GM21619 (cell line): Measurements from ENCODE around the gene ADGRE2.
"Not testable (repeated sequence)": the region's sequence is repeated elsewhere in the genome, so short reads cannot be mapped to it uniquely, and the experiment has no call there.

Experiments
- ATAC-seq: cut with Tn5 transposase; IDR thresholded peaks from one replicate; pipeline ENCODE4 v1.9.1; 2021; ENCODE audit not compliant: unreplicated experiment

Gene ADGRE2

DNA sequence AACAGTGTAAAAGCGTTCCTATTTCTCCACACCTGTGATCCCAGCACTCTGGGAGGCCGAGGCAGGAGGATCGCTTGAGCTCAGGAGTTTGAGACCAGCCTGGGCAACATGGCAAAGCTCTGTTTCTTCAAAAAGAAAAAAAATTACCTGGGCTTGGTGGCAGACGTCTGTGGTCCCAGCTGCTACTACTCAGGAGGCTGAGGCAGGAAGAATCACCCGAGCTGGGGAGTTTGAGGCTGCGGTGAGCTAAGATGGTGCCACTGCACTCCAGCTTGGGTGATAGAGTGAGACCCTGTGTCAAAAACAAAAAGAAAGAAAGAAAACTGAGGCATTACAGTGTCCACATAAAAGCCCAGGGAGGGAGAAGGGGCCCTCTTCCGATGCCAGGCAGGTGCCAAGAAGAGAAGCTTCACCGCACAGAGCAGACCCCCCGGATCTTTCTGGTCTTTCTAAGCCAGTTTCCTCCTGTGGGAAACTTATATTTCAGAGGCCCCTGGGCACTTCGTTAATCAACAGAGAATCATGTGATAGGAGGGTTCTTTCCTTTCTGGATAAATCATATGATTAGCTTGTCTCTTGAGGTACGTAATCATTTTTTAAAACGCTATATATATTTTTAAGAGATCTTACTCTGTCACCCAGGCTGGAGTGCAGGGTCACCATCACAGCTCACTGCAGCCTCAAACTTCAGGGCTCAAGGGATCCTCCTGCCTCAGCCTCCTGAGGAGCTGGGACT, at the start of gene ADGRE2:
Gene ADGRE2, minus strand, starts transcription at position 451 of the 736 bp plus-strand sequence. CDS start 1,804 bp downstream, outside the sequence.
- not testable (repeated sequence) for ATAC-seq

DNA sequence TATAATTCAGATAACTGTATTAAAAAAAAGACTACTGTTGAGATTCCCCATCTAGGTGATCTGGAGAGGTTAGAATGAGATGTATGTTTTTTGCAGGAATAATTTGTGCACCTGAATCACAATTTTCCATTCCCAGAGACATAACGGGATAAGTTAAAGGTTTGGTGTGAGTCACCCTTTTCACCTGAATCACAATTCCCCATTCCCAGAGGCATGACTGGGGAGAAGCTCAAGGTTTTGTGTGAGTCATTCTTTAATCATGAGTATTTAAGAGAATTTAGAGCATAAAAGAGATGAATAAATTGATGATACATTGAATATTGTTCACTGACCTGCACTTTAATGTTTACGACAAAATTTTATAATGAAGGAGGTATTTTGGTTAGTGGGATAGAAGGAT, 47.6 kb upstream of the ADGRE2 start:
- ATAC-seq, result no peak

DNA sequence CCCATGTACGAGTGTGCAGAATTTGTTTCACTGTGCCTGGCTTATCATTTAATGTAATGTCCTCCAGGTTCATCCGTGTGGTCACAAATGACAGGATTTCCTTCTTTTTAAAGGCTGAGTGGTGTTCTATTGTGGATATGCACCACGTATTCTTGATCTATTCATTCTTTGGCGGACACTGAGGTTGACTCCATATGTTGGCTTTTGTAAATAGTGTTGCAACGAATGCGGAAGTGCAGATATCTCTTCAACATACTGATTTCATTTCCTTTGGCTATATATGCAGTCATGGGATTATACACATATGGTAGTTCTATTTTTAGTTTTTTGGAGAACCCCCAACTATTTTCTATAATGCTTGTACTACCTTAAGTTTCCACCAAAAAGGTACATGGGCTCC, 43.6 kb upstream of the ADGRE2 start:
- ATAC-seq, result no peak

GRCh38 chr19:14818588-14818987, 40.2 kb upstream of the ADGRE2 start:
- no peak for ATAC-seq

DNA sequence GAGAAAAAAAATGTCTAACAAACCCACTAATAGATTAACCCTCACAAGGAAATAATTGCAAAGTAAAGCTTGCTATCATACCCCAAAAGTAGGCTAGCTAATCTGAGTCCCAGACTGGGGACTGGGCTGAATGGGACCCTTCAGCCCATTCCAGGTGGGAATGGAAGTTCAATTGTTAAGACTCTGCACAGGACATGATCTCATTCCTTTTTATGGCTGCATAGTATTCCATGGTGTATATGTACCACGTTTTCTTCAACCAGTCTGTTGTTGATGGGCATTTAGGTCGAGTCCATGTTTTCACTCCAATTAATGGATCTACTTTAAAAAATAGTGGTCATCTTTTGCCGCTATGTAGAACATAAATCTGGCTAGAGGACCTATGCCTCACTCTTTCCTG, 38.7 kb upstream of the ADGRE2 start:
- no peak for ATAC-seq

DNA sequence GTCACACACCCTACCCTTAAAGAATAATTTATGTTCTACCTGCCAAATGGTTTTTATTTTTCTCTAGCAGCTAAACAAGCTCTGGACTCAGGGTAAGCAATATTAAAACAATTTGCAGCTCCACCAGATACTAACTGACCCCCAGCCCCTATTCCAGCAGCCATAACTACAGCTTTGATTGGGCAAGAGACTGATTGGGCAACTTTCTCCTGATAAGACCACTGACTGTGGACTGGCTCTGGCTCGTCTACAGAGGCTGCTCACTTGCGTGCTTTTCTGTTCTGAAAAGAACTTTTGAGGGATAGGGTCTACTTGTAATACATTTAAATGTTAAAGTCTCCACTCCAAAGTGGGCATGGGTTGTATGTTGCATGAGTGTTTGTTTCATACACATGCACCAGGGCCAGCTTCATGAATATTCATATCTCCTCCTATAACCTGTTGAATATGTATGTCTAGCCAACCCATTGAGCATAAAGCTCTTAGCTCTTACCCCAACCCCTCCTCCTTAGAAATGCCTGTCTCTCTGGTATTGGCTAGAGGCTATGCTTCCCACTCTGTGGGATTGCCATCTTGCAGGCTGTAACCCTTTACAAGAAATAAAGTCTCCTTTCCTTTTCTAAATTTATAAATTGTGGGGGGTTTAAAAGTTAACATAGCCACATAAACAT, 36.8 kb upstream of the ADGRE2 start:
- no peak for ATAC-seq

DNA sequence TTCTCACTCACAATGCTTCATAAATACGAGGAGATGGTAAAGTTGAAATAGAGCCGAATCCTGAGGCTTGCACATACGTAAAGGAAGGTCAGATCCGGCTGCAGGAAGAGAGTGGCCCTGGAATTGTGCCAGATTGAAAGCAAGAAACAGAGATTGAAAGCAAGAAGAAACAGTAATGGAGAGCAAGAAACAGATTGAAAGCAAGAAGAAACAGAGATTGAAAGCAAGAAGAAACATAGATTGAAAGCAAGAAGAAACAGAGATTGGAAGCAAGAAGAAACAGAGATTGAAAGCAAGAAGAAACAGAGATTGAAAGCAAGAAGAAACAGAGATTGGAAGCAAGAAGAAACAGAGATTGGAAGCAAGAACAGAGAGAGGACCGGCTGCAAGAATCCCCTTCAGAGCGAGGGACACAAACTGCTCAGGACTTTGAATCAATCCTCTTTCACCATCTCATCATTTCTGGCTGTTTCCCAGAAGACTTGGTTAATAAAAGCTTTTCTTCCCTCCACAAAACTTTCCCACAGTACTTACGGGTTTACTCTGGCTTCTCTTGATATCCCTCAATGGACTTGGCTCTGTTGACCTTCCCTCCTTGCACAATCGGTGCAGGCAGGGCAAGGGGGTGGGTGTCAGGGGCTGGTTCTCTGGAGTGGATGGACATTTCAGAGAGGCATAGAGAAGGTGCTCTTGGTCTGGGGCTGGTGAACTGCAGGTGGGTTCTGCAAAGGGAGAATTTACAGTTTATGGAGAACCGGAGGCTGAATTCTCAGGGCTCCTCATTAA, 31.1 kb upstream of the ADGRE2 start:
- no peak for ATAC-seq

- ATAC-seq, result no peak
These were observed 26.4 kb upstream of the ADGRE2 start for GRCh38 chr19:14804765-14805164.

DNA sequence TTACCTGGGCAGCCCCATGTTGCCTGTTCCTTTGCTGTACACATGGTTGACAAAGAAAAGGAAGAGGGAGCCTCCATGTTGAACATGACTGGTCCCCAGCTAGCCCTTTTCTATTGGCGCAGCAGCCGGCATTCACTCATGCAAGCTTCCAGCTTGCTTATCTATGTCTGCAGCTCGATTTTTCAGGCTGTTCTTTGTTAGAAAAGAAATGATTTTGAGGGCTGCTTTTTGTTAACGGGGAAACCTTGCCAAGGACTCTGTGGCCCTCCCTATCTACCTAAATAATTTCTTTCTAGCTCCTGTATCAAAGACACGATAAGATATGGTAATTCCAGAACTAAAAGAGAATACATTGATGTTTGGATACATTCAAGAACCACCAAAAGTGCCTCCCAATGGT, 20.4 kb upstream of the ADGRE2 start:
- no peak for ATAC-seq

DNA sequence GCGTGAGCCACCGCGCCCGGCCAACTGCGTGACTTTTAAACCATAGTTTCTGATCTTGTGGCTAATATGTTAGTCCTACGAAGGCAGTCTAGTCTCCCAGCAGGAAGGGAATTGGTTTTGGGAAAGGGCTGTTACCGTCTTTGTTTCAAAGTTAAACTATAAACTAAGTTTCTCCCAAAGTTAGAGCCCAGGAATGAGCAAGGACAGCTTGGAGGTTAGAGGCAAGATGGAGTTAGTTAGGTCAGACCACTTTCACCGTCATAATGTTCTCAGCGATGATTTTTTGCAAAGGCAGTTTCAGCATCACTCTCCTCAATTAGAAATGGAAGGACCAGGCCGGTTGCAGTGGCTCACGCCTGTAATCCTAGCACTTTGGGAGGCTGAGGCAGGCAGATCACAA, 17.7 kb upstream of the ADGRE2 start:
- no peak for ATAC-seq

DNA sequence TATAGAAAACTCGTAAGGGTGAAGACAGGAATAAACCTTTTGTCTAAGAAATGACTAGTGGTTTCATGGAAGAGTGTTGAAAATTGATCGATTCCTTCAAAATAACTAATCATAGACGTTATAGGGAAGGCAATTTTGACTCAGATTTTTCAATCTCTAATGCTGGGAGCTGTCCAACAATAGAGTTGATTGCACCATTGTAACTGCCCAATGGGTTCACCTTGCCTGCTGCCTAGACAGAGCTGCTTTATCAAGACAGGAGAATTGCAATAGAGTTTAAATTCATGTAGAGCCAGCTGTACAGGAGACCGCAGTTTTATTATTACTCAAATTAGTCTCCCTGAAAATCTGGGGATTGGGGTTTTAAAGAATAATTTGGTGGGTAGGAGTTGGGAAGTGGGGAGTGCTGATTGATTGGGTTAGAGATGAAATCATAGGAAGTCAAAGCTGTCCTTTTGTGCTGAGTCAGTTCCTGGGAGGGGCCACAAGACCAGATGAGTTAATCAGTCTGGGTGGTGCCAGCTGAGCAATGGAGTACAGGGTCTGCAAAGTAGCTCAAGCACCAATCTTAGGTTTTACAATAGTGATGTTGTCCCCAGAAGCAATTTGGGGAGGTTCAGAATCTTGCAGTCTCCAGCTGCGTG, 16.8 kb upstream of the ADGRE2 start:
- ATAC-seq, result no peak

DNA sequence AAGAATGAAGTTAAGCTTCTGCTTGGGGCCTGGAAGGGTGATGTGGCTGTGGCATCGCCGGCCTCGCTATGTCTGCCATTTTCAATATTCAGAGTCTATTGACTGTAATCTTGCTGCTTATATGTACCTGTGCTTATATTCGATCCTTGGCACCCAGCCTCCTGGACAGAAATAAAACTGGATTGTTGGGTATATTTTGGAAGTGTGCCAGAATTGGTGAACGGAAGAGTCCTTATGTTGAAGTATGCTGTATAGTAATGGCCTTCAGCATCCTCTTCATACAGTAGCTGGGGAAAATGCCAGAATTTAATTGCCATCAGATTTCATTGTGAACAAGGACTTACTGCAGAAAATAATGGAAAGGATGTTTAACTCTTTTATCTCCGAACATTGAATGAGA, 13.9 kb upstream of the ADGRE2 start:
- ATAC-seq, result not testable (repeated sequence)

- no peak for ATAC-seq
These were observed 8.1 kb upstream of the ADGRE2 start for GRCh38 chr19:14786421-14786851.

DNA sequence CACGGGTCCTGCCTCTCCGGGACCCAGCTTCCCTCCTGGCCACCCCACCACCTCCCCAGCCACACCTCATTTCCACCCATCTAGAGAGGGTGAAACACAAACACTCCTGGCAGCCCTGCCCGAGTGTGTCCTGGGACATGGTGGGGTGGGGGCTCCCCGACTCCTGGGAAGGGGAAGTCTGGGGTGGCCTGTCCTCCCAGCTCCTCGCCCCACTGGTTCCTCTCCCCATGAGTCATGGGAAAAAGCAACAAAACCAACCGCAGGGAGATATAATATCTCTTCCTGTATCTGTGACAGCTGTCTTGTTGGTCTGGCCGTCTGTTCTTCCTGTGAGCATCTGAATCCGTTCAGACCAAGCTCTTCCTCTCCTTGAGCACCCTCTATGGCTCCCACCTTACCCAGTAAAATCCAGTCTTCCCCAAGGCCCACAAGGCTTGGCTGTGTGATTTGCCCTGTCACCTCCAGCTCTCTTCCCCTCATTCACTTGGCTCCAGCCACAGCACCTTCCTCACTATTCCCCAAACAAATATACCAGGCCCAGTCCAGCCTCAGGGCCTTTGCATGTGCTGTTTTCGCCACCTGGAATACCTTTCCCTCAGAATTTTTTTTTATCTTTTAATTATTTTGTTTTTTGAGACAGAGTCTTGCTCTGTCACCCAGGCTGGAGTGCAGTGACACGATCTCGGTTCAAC, 6.9 kb upstream of the ADGRE2 start:
- not testable (repeated sequence) for ATAC-seq

DNA sequence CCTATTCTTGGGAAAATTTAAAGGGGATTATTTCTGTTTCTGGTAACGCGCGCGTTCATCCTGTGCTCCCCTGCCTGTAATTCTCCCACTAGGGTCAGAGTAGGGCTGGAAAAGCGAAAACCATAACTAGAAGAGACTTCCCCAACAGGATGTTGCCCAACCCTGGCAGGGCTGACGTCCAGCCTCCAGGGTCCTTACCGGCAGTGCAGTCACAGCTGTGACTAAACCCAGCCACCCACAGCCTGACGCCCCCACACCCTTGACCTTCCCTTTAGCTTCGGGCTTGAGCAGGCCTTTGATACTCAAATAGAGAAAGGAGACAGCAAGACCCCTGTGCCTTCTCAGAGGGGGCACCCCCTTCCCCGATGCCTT, 6.4 kb upstream of the ADGRE2 start:
- ATAC-seq, result not testable (repeated sequence)

DNA sequence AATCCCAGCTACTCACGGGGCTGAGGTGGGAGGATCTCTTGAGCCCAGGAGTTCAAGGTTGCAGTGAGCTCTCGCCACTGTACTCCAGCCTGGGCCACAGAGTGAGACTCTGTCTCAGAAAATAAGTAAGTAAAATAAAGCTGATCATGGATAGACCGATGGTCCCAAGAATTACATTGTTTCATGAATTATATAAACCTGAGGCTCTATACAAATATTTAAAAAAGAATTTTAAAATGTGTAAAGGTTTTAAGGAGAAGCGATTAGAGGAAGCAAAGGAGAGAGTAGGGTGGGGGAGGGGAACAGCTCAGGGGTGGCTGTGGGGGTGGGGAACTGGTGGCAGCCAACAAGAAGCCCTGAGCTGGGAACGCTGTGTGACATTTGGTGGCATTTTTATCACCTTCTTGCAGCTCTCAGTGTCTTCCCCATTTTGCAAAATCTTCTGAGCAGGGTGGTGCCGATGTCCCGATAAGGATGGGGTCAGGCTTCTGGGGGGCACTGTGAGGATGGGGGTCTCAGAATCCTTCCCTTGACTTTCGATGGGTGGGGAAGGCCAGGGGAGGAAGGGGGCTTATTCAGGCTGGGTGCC, 5.1 kb upstream of the ADGRE2 start:
- ATAC-seq, result not testable (repeated sequence)

GRCh38 chr19:14782626-14783409, 4.5 kb upstream of the ADGRE2 start:
- no peak for ATAC-seq

GRCh38 chr19:14781713-14782536, 3.6 kb upstream of the ADGRE2 start:
- ATAC-seq, result not testable (repeated sequence)
